Activated T-helper 9 cell treated with anti-CD3 and anti-CD28 coated beads, Interleukin-2, amount 50 U/mL, for 16 hours (primary cell): ENCODE measurements around the gene ENO2.
A peak's percentile ranks its signal among the peaks of the same experiment; 100 is the strongest.

ENCODE experiments used
- DNase-seq: peaks from one replicate; pipeline ENCODE4 v3.0.0-alpha.2; 2020; ENCODE audit warnings: low read depth

The ENO2 gene

GRCh38 chr12:6948873-6949594 is 34.7 kb downstream of the ENO2 start:
- DNase-seq = no peak

- no peak for DNase-seq
Observed at GRCh38 chr12:6950401-6950801, 36.0 kb downstream of the ENO2 start.

GRCh38 chr12:6950811-6951540 is 36.6 kb downstream of the ENO2 start, which contains the start of gene PTPN6:
PTPN6 (plus strand) TSS chr12:6951356; CDS start chr12:6951513, 157 bp downstream.
- DNase-seq = no peak

- no peak for DNase-seq
Observed at GRCh38 chr12:6951551-6952120, 37.3 kb downstream of the ENO2 start.

- no peak for DNase-seq
Observed at GRCh38 chr12:6952121-6952862, 37.9 kb downstream of the ENO2 start.

- DNase-seq = no peak
Observed at GRCh38 chr12:6952863-6953441, 38.6 kb downstream of the ENO2 start.

GRCh38 chr12:6953442-6954315 is 39.3 kb downstream of the ENO2 start:
- peak; percentile 74 for DNase-seq

- DNase-seq = no peak
Observed at GRCh38 chr12:6954316-6955107, 40.1 kb downstream of the ENO2 start.

- DNase-seq = no peak
Observed at GRCh38 chr12:6955108-6956020, 41.0 kb downstream of the ENO2 start.

- no peak for DNase-seq
Observed at GRCh38 chr12:6956021-6956727, 41.8 kb downstream of the ENO2 start.

- no peak for DNase-seq
Observed at GRCh38 chr12:6957151-6957701, 42.8 kb downstream of the ENO2 start.

- DNase-seq = no peak
Observed at GRCh38 chr12:6957741-6958608, 43.6 kb downstream of the ENO2 start.

- no peak for DNase-seq
Observed at GRCh38 chr12:6958609-6959057, 44.3 kb downstream of the ENO2 start.

- peak; percentile 61 for DNase-seq
Observed at GRCh38 chr12:6959058-6959804, 44.9 kb downstream of the ENO2 start.

- DNase-seq = no peak
Observed at GRCh38 chr12:6959805-6960592, 45.6 kb downstream of the ENO2 start.
